K562 (cell line): ENCODE results near the gene PVALEF. TPM values are rescaled to one million over a fixed set of nuclear protein-coding genes. Genes with fewer than 3 reads are reported as not detected.

Experiments
- ATAC-seq: fragments of 200-7000 bp; cut with Tn5 transposase; 3 replicates; pipeline ENCODE4 v1.9.1; 2020; ENCODE audit warnings: moderate library complexity
- BruUV-seq: library from RNA; stranded (reverse); fragments of 400-500 nt; replicated peaks from 2 replicates; lab custom pipeline; 2021; lab: Mats Ljungman, UMichigan
- CTCF ChIA-PET: fragments of 300-600 bp; formaldehyde crosslinking; extraction: SDS; loops from one replicate; lab custom pipeline; 2021; ENCODE audit warnings: low intra/inter-chr PET ratio; lab: Yijun Ruan, JAX
- POLR2A ChIA-PET: fragments of 300-600, 350-650 bp; sonication (Branson Sonifier 250); formaldehyde crosslinking; extraction: SDS; loops from one replicate; lab custom pipeline; 2021; ENCODE audit warnings: antibody characterized with exemption, inconsistent platforms; lab: Yijun Ruan, JAX
- DNase-seq, 4 experiments: peaks; one replicate each; pipeline versions ENCODE4 v3.0.0 to v3.0.0-alpha.2; 2011 to 2018; ENCODE audit warnings: low spot score in 3 of 4, mixed read lengths in 3 of 4; ENCODE audit errors: extremely low read depth in 1 of 4
- FAIRE-seq: peaks from 2 replicates; lab custom pipeline; 2011; peaks lifted over from hg19 to GRCh38; lab: Jason Lieb, UNC
- H2AFZ ChIP-seq: 2 replicates; pipeline ENCODE4 v1.6.0; 2011; ENCODE audit warnings: low read depth, low read length, control low read depth, inconsistent platforms
- H3K27ac ChIP-seq: fragments of 200-600 bp; 3 replicates; pipeline ENCODE4 v1.8.0; 2011; ENCODE audit warnings: low read depth, mild to moderate bottlenecking, control low read depth, inconsistent platforms, low read length, moderate library complexity, mixed read lengths; ENCODE audit errors: extremely low read depth
- H3K27me3 ChIP-seq, 2 experiments: fragments of 300-600 bp in 1 of 2; 2 replicates in 1 of 2; 3 replicates in 1 of 2; pipeline versions ENCODE4 v1.6.0 to v1.8.0; 2011; ENCODE audit warnings: inconsistent platforms in 2 of 2, low read length in 2 of 2, mild to moderate bottlenecking in 1 of 2, mixed read lengths in 1 of 2, moderate library complexity in 1 of 2; ENCODE audit not compliant: control insufficient read depth in 2 of 2, insufficient read depth in 2 of 2
- H3K36me3 ChIP-seq: fragments of 300-600 bp; 3 replicates; pipeline ENCODE4 v1.8.0; 2011; ENCODE audit warnings: mild to moderate bottlenecking, low read length, inconsistent platforms; ENCODE audit not compliant: control insufficient read depth, insufficient read depth
- H3K4me1 ChIP-seq, 2 experiments: fragments of 200-600 bp in 1 of 2; replicated peaks in 1 of 2; 2 replicates in 1 of 2; 3 replicates in 1 of 2; pipeline versions ENCODE4 v1.5.1 to v1.8.0; 2011; ENCODE audit warnings: inconsistent platforms in 2 of 2, low read length in 2 of 2, mild to moderate bottlenecking in 1 of 2, mixed read lengths in 1 of 2, moderate library complexity in 1 of 2; ENCODE audit not compliant: control insufficient read depth in 2 of 2, insufficient read depth in 2 of 2
- H3K4me2 ChIP-seq: 2 replicates; pipeline ENCODE4 v1.6.1; 2011; ENCODE audit warnings: low read length, control low read depth, inconsistent platforms, mixed read lengths; ENCODE audit not compliant: insufficient read depth
- H3K4me3 ChIP-seq: fragments of 200-600 bp; sonication (generic), shearing (Covaris generic); 2 replicates; pipeline ENCODE4 v1.5.1; 2016; ENCODE audit warnings: control low read depth, inconsistent platforms
- H3K79me2 ChIP-seq: fragments of 200-600 bp; 3 replicates; pipeline ENCODE4 v1.8.0; 2011; ENCODE audit warnings: low read length, inconsistent platforms; ENCODE audit not compliant: control insufficient read depth, insufficient read depth
- H3K9ac ChIP-seq, 2 experiments: 2 replicates each; pipeline versions ENCODE4 v1.6.0 to v1.6.1; 2011; ENCODE audit warnings: low read depth in 2 of 2, low read length in 2 of 2, control low read depth in 1 of 2, inconsistent platforms in 1 of 2, mild to moderate bottlenecking in 1 of 2, mixed read lengths in 1 of 2; ENCODE audit not compliant: insufficient read depth in 1 of 2
- H3K9me1 ChIP-seq: one replicate; pipeline ENCODE4 v1.6.0; 2011; ENCODE audit warnings: inconsistent platforms, mild to moderate bottlenecking, low read length, moderate library complexity; ENCODE audit not compliant: control insufficient read depth, insufficient read depth
- H3K9me3 ChIP-seq: replicated peaks from 2 replicates; pipeline ENCODE4 v1.5.1; 2011; ENCODE audit warnings: low read depth, low read length, inconsistent platforms; ENCODE audit not compliant: control insufficient read depth, insufficient read depth
- H4K20me1 ChIP-seq: replicated peaks from 2 replicates; pipeline ENCODE4 v1.6.1; 2011; ENCODE audit warnings: low read length, inconsistent platforms, mixed read lengths; ENCODE audit not compliant: control insufficient read depth, insufficient read depth
- FOS ChIP-seq: IDR thresholded peaks from 3 replicates; pipeline ENCODE4 v1.6.1; 2011; ENCODE audit not compliant: insufficient read length; ENCODE audit errors: extremely low read depth
- ILK ChIP-seq: fragments of 450-650 bp; IDR thresholded peaks from 2 replicates; pipeline ENCODE4 v1.6.1; 2016; ENCODE audit warnings: missing genetic modification characterization, low read depth, mild to moderate bottlenecking, missing compliant biosample characterization, moderate library complexity, borderline replicate concordance
- KDM1A ChIP-seq, 2 experiments: fragments of 450-650 bp; IDR thresholded peaks; 2 replicates each; pipeline ENCODE4 v1.6.1; 2016; ENCODE audit warnings: mild to moderate bottlenecking in 2 of 2
- POLR2G ChIP-seq: fragments of 200-400 bp; formaldehyde crosslinking; IDR thresholded peaks from 2 replicates; pipeline ENCODE4 v1.6.1; 2017; ENCODE audit warnings: low read depth, mild to moderate bottlenecking, antibody characterized with exemption, low read length, moderate library complexity
- RFX5 ChIP-seq: IDR thresholded peaks from 2 replicates; pipeline ENCODE4 v1.6.1; 2011; ENCODE audit warnings: low read depth, mild to moderate bottlenecking, improper control_type of control experiment, low read length
- ZBTB1 ChIP-seq: sonication (generic); formaldehyde crosslinking; IDR thresholded peaks from 2 replicates; pipeline ENCODE4 v1.8.1; 2023; ENCODE audit warnings: missing genetic modification reagents, low read depth, mild to moderate bottlenecking, borderline replicate concordance
- ZC3H4 ChIP-seq: sonication (generic); formaldehyde crosslinking; IDR thresholded peaks from 2 replicates; pipeline ENCODE4 v1.9.0; 2021; ENCODE audit warnings: missing genetic modification reagents, borderline replicate concordance
- ZNF3 ChIP-seq: fragments of 250-450 bp; sonication (Bioruptor Pico); IDR thresholded peaks from 2 replicates; pipeline ENCODE4 v1.5.0; 2021; ENCODE audit warnings: mild to moderate bottlenecking, moderate library complexity
- ZNF76 ChIP-seq: fragments of 250-450 bp; sonication (Bioruptor Pico); IDR thresholded peaks from 2 replicates; pipeline ENCODE4 v1.4.0; 2020; ENCODE audit warnings: mild to moderate bottlenecking, moderate library complexity, borderline replicate concordance
- WGBS: fragments of 100-300 bp; shearing (Covaris generic); methylation state at CpG from one replicate; pipeline ENCODE4 v1.1.6; 2016; ENCODE audit warnings: low coverage, mixed read lengths; ENCODE audit not compliant: insufficient coverage; ENCODE audit errors: missing lambda C conversion rate; 5-methylcytosine and 5-hydroxymethylcytosine counted together
- in situ Hi-C: fragments of 300-500 bp; cut with MboI; formaldehyde crosslinking; loops from 4 replicates; pipeline ENCODE4 v1.15.0; 2018; ENCODE audit warnings: inconsistent platforms, mixed read lengths
- intact Hi-C: fragments of 100-400 bp; cut with micrococcal nuclease; formaldehyde crosslinking; loops from 2 replicates; pipeline ENCODE4 v1.14.2; 2022
- polyA plus RNA-seq, 8 experiments: library from polyadenylated mRNA; depleted of rRNA in 4 of 8; stranded (reverse) in 5 of 8; unstranded in 3 of 8; fragments of >200 nt; fragmentation: Nextera tagmentation in 2 of 8; fragmentation: Illumina TruSeq in 1 of 8; extraction: Ambion mirVana in 2 of 8; extraction: Trizol in 1 of 8; gene quantifications; 2 replicates each; pipeline versions ENCODE4 v1.2.1 to v1.2.3, GENCODE V29; 2011 to 2014; ENCODE audit warnings: inconsistent platforms in 1 of 8, missing spikeins in 1 of 8
- total RNA-seq, 7 experiments: library from RNA; depleted of rRNA in 6 of 7; stranded (reverse); fragments of >200 nt in 6 of 7; fragmentation: Illumina TruSeq in 2 of 7; extraction: Trizol in 2 of 7; gene quantifications; 2 replicates each; pipeline versions ENCODE4 v1.2.1 to v1.2.3, GENCODE V29; 2011 to 2021; ENCODE audit warnings: low replicate concordance in 1 of 7
- TF ChIP-seq, protein P1 (sequence below): fragments of 200-800 bp; sonication (Bioruptor generic); IDR thresholded peaks from 2 replicates; pipeline ENCODE4 v1.6.1; 2016; ENCODE audit warnings: missing genetic modification characterization, missing compliant biosample characterization
- TF ChIP-seq, protein P2 (sequence below): fragments of 450-650 bp; IDR thresholded peaks from one replicate; pipeline ENCODE4 v1.6.1; 2018; ENCODE audit warnings: mild to moderate bottlenecking, moderate library complexity; ENCODE audit not compliant: partially characterized antibody
- TF ChIP-seq, protein P3 (sequence below): fragments of 250-450 bp; sonication (Bioruptor Pico); IDR thresholded peaks from 2 replicates; pipeline ENCODE4 v1.8.0; 2022; ENCODE audit warnings: inconsistent platforms, mild to moderate bottlenecking, moderate library complexity, borderline replicate concordance

PVALEF gene
- total and polyA plus RNA-seq, 9 of the 15 experiments (the other 6 are each of a cell fraction or from before 2014, with no cell fraction given) = not detected

- 68% methylated on average over 33 of the region's 45 CpGs for WGBS
- Histone ChIP-seq H3K4me2 (no peak overlapping the region), H3K27me3 (peaks cover 0 to 13% of the 10 kb centered on the region in 2 experiments; a peak in 3 of 5 replicates), H3K79me2 (no peaks in the 10 kb centered on the region), H3K9me1 (no peaks in the 10 kb centered on the region), H3K36me3 (peaks cover 1% of the 10 kb centered on the region; the same call in 1 of the 3 replicates), H3K4me1 (peaks cover 0 to 92% of the 10 kb centered on the region in 2 experiments; a peak in 4 of 5 replicates), H4K20me1 (0 out of 2 replicates have a peak, but pooled peaks cover 4% of the 10 kb centered on the region), H3K27ac (no peak overlapping the region), H3K4me3 (no peak overlapping the region), H2AFZ (no peak overlapping the region), H3K9me3 (no peaks in the 10 kb centered on the region), H3K9ac (peak overlapping the region in 1 of 2 experiments; percentile 56; a peak in 2 of 4 replicates)
- ChIA-PET CTCF (no interaction called here), POLR2A (interaction anchor here (0.6 to 1.2 kb wide), 4 partner anchors 19 to 140 kb away, joined by 3 to 4 read pairs (median 4); no protein-coding TSS in a partner anchor)
- FAIRE-seq = no peak
- DNase-seq = no peak
- intact Hi-C loops = no loop called here
- in situ Hi-C loops = no loop called here
- no peak for ATAC-seq
- no TSS peak for BruUV-seq
- TF ChIP-seq ILK (tag) (no peak), POLR2G (0 out of 2 replicates have a peak, but pooled peaks have one; percentile 26), ZC3H4 (0 out of 2 replicates have a peak, but pooled peaks have one; percentile 38), RFX5 (no peak), ZNF3 (CRISPR knock-in tag) (no peak), KDM1A (IDR thresholded peaks at IDR 0.05) (no peak), ZBTB1 (CRISPR knock-in tag) (no peak), FOS (no peak), ZNF76 (no peak)
- TF ChIP-seq, protein P1, sequence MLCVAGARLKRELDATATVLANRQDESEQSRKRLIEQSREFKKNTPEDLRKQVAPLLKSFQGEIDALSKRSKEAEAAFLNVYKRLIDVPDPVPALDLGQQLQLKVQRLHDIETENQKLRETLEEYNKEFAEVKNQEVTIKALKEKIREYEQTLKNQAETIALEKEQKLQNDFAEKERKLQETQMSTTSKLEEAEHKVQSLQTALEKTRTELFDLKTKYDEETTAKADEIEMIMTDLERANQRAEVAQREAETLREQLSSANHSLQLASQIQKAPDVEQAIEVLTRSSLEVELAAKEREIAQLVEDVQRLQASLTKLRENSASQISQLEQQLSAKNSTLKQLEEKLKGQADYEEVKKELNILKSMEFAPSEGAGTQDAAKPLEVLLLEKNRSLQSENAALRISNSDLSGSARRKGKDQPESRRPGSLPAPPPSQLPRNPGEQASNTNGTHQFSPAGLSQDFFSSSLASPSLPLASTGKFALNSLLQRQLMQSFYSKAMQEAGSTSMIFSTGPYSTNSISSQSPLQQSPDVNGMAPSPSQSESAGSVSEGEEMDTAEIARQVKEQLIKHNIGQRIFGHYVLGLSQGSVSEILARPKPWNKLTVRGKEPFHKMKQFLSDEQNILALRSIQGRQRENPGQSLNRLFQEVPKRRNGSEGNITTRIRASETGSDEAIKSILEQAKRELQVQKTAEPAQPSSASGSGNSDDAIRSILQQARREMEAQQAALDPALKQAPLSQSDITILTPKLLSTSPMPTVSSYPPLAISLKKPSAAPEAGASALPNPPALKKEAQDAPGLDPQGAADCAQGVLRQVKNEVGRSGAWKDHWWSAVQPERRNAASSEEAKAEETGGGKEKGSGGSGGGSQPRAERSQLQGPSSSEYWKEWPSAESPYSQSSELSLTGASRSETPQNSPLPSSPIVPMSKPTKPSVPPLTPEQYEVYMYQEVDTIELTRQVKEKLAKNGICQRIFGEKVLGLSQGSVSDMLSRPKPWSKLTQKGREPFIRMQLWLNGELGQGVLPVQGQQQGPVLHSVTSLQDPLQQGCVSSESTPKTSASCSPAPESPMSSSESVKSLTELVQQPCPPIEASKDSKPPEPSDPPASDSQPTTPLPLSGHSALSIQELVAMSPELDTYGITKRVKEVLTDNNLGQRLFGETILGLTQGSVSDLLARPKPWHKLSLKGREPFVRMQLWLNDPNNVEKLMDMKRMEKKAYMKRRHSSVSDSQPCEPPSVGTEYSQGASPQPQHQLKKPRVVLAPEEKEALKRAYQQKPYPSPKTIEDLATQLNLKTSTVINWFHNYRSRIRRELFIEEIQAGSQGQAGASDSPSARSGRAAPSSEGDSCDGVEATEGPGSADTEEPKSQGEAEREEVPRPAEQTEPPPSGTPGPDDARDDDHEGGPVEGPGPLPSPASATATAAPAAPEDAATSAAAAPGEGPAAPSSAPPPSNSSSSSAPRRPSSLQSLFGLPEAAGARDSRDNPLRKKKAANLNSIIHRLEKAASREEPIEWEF = no peak
- TF ChIP-seq, protein P2, sequence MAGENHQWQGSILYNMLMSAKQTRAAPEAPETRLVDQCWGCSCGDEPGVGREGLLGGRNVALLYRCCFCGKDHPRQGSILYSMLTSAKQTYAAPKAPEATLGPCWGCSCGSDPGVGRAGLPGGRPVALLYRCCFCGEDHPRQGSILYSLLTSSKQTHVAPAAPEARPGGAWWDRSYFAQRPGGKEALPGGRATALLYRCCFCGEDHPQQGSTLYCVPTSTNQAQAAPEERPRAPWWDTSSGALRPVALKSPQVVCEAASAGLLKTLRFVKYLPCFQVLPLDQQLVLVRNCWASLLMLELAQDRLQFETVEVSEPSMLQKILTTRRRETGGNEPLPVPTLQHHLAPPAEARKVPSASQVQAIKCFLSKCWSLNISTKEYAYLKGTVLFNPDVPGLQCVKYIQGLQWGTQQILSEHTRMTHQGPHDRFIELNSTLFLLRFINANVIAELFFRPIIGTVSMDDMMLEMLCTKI = no peak
- TF ChIP-seq, protein P3, sequence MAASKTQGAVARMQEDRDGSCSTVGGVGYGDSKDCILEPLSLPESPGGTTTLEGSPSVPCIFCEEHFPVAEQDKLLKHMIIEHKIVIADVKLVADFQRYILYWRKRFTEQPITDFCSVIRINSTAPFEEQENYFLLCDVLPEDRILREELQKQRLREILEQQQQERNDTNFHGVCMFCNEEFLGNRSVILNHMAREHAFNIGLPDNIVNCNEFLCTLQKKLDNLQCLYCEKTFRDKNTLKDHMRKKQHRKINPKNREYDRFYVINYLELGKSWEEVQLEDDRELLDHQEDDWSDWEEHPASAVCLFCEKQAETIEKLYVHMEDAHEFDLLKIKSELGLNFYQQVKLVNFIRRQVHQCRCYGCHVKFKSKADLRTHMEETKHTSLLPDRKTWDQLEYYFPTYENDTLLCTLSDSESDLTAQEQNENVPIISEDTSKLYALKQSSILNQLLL (CRISPR knock-in tag) = no peak
Measured at GRCh38 chr17:81120695-81121621, 44.3 kb upstream of the PVALEF start.
